ENCODE measurements around the gene ZFP28.
A peak's percentile ranks its signal among the peaks of the same experiment; 100 is the strongest.

The ZFP28 gene

DNA sequence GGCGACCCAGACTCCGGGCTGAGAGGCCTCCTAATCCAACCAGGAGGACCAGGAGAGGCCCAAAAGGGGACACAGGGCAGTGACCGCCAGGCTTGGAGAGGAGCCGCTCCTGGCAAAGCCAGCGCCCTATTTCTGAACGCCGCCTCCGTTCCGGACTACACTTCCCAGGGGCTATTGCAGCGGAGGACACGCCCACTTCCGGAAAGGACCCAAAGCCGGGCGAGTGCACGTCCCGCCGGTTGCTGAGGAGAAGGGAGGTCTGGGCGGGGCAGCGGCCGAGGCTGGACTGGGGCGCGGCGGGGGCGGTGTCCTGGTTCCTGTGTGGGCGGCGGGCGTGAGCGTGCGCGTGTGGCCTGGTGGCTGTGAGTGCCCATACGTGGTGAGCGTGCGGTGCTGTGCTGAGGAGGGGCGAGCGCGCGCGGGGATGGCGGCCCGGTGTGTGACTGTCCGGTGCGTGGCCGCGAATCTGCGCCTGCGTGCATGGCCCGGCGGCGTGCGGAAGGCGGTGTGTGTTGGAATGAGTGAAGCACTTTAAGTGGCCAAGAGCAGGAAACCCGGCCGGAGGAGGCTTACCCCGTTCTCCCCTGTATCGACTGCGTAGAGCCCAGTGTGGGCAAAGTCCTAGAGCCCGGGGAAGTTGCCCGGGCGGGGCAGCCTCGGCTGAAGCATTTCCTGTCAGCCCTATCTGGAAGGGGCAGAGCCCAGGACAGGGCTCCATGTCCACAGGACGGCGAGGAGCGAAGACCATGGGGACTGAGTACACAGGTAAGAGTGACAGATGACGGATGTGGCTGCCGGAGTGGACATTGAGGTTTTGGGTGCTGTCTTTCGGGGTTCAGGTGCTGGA, 28.7 kb downstream of the ZFP28 start, which contains the start of gene ZNF470:
Gene ZNF470, plus strand, starts transcription at position 195 of the 847 bp plus-strand sequence. CDS start 2,844 bp downstream, outside the sequence.
- Histone ChIP-seq H3K27ac (peak within 1 kb of the TSS; percentile 56 to 91), H3K4me3 (peak within 1 kb of the TSS; percentile 98)
- TF ChIP-seq, protein P1, sequence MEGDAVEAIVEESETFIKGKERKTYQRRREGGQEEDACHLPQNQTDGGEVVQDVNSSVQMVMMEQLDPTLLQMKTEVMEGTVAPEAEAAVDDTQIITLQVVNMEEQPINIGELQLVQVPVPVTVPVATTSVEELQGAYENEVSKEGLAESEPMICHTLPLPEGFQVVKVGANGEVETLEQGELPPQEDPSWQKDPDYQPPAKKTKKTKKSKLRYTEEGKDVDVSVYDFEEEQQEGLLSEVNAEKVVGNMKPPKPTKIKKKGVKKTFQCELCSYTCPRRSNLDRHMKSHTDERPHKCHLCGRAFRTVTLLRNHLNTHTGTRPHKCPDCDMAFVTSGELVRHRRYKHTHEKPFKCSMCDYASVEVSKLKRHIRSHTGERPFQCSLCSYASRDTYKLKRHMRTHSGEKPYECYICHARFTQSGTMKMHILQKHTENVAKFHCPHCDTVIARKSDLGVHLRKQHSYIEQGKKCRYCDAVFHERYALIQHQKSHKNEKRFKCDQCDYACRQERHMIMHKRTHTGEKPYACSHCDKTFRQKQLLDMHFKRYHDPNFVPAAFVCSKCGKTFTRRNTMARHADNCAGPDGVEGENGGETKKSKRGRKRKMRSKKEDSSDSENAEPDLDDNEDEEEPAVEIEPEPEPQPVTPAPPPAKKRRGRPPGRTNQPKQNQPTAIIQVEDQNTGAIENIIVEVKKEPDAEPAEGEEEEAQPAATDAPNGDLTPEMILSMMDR (IDR thresholded peaks at IDR 0.05): no peak
- peak; percentile 96 for DNase-seq (ENCODE audit: low spot score)

DNA sequence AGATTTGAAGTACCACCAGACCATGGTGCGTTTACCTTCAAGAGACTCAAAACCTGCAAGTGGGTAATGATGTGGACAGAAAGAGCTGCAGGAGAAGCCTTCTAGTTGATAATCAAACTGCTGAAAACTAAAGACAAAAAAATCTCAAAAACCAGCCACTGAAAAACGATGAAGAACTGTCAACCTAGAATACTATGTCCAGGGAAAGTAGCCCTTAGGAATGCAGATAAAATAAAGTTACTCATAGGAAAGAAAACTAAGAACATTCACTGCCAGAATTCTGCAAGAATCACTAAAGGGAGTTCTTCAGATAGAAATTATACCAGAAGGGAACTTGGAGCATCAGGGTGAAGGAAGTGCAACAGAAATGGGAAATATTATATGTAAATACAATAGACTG, 33.8 kb downstream of the ZFP28 start:
- Histone ChIP-seq H3K27ac (no peak overlapping the region), H3K4me3 (no peak overlapping the region)
- no peak for DNase-seq (ENCODE audit: low spot score)
- TF ChIP-seq, protein P1 (IDR thresholded peaks at IDR 0.05): no peak

DNA sequence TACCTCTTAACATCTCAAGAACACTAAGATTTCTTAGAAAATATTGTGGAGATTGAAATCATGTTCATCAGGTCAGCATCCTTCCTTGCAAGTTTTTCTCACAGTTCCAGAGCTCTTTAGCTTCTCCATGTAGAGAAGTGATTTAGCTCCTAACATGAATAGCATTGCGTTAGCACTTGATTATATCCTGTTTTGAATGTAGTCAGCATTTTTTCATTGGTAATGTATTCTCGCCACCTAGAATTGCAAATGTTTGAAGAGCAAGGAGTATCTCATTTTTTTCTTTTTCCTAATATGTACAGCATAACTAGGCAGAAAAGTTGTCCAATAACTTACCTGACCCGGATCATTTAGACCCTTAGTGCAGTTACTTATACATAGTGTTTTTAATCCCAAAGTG, 35.2 kb downstream of the ZFP28 start:
- no peak for DNase-seq (ENCODE audit: low spot score)
- TF ChIP-seq, protein P1 (IDR thresholded peaks at IDR 0.05): no peak
- Histone ChIP-seq H3K27ac (no peak overlapping the region), H3K4me3 (peak overlapping the region; percentile 24)

DNA sequence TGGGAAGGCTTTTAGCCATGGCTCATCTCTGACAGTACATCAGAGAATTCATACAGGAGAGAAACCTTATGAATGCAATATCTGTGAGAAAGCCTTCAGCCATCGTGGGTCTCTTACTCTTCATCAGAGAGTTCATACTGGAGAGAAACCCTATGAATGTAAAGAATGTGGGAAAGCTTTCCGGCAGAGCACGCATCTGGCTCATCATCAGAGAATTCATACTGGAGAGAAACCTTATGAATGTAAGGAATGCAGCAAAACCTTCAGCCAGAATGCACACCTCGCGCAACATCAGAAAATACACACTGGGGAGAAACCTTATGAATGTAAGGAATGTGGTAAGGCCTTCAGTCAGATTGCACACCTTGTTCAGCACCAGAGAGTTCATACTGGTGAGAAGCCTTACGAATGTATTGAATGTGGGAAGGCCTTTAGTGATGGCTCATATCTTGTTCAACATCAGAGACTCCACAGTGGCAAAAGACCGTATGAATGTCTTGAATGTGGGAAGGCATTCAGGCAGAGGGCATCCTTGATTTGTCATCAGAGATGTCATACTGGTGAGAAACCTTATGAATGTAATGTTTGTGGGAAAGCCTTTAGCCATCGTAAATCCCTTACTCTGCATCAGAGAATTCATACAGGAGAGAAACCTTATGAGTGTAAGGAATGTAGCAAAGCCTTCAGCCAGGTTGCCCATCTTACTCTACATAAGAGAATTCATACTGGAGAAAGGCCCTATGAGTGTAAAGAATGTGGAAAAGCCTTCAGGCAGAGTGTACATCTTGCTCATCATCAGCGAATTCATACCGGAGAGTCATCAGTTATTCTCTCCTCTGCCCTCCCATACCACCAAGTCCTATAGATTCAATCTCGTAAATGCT, 39.2 kb downstream of the ZFP28 start:
- DNase-seq (ENCODE audit: low spot score): no peak
- H3K4me3 ChIP-seq: peak overlapping the region; percentile 17
- TF ChIP-seq, protein P1 (IDR thresholded peaks at IDR 0.05): no peak
- H3K27ac ChIP-seq: no peak overlapping the region

DNA sequence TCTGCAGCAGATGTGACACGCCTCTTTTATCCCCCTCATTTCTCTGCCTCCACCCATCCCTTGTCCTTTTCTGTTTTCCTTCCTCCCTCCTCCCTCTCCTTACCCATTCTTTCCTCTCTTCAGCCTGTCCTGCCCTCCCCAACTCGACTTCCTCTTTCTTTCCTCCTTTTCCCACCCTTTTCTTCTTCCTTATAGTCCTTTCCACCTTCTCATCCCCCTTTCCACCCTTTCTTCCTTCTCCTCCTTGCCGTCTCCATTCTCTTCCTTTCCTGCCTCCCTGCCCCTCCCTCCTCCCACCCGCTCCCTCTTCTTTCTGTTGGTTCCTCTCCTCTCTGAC, 55.7 kb downstream of the ZFP28 start:
- peak overlapping the region; percentile 100 for H3K4me3 ChIP-seq
- TF ChIP-seq, protein P1 (IDR thresholded peaks at IDR 0.05): no peak
- DNase-seq (ENCODE audit: low spot score): no peak
- no peak overlapping the region for H3K27ac ChIP-seq

DNA sequence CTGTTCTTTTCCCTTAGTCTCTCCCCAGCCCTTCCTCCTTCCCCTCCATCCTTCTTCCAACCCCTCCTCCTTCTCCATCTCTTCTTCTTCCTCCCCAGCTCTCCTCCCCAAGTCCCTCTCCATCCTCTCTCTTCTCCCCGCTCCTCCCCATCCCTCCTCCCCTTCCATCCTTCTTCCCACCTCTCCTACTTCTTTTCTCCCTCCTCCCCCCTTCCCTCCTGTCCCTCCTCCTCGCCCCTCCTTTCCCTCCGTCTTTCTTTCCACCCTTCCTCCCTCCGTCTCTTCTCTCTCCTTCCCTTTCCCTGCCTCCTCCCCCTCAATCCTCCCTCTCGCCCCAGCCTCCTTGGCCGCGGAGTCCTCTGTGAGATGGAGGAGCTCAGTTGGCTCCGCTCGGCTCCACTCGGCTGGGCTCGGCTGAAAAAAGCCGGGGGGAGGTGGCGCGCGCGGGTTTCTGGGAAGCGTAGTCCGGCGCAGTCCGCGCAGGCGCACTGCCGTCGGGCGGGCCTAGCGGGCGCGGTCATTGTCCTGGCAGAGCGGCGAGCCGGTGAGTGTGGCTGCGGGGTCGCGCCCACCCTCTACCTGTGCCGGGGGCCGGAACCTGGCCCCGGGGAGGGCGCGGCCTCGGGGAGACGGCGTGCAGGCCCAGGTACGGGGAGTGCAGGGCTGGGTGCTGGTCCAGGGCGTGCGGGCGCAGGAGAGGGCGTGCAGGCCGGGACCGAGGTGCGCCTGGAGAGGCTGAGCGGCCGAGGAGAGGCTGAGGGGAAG, 56.2 kb downstream of the ZFP28 start, which contains the start of gene ZNF71:
Gene ZNF71, plus strand, starts transcription at position 520 of the 765 bp plus-strand sequence. CDS start 6,257 bp downstream, outside the sequence.
- peak within 1 kb of the TSS; percentile 56 to 91 for H3K27ac ChIP-seq
- TF ChIP-seq, protein P1 (IDR thresholded peaks at IDR 0.05): no peak
- peak; percentile 90 for DNase-seq (ENCODE audit: low spot score)
- peak within 1 kb of the TSS; percentile 100 for H3K4me3 ChIP-seq
